HUDEP-2 (cell line): ENCODE data around the gene SLC35F3.

ENCODE experiments used
- DNase-seq, 76 experiments: peaks; one replicate each; lab custom pipeline; 2025; ENCODE audit not compliant: unreplicated experiment in 76 of 76; lab: John Stamatoyannopoulos, UW

The SLC35F3 gene

GRCh38 chr1:234214911-234215892 lies 310.7 kb downstream of the SLC35F3 start:
- no peak for DNase-seq

- no peak for DNase-seq
Measured at GRCh38 chr1:234216116-234216703, 311.7 kb downstream of the SLC35F3 start.

DNA sequence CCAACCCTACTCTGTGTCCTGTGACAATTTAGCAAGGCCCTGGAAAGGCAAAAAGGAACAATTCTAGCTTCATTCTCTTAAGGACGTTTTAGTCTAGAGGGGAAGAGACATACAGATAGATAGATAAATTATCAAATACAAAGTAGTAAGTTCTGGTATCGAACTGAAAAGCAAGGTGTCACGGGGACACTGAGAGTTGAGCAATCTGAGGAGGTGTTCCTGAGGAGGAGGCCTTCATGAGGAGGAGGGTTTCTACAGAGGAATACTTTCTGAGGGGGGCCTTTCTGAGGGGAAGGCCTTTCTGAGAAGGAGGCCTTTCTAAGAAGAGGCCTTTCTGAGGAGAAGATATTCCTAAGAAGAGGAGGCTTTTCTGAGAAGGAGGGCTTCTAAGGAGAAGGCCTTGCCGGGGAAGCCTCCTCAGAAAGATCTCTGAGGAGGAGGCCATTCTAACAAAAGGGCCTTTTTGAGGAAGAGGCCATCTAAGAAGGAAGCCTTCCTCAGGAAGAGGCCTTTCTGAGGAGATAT lies 312.9 kb downstream of the SLC35F3 start:
- no peak for DNase-seq

- DNase-seq: no peak
Measured at GRCh38 chr1:234218078-234218477, 313.6 kb downstream of the SLC35F3 start.

DNA sequence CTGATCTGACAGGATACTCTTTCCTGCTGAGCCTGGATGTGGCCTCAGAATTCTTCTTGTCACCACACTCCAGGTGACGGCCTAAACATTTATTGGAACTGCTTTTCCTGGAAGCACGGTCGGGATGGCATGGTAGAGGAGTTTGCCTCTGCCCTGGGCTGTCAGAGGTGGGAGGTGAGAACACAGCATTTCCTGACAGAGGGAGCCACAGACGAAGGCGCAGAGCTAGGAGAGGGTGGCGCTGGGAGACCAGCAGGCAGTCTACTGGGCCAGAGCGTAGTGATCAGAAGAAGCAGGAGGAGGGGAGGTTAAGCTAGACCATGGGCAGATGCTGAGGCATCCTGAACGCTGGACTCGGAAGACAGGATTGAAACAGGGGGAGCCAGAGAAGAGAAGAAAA lies 315.2 kb downstream of the SLC35F3 start:
- DNase-seq: no peak

- DNase-seq: no peak
Measured at GRCh38 chr1:234221601-234222000, 317.1 kb downstream of the SLC35F3 start.

GRCh38 chr1:234222561-234223280 lies 318.2 kb downstream of the SLC35F3 start:
- no peak for DNase-seq

DNA sequence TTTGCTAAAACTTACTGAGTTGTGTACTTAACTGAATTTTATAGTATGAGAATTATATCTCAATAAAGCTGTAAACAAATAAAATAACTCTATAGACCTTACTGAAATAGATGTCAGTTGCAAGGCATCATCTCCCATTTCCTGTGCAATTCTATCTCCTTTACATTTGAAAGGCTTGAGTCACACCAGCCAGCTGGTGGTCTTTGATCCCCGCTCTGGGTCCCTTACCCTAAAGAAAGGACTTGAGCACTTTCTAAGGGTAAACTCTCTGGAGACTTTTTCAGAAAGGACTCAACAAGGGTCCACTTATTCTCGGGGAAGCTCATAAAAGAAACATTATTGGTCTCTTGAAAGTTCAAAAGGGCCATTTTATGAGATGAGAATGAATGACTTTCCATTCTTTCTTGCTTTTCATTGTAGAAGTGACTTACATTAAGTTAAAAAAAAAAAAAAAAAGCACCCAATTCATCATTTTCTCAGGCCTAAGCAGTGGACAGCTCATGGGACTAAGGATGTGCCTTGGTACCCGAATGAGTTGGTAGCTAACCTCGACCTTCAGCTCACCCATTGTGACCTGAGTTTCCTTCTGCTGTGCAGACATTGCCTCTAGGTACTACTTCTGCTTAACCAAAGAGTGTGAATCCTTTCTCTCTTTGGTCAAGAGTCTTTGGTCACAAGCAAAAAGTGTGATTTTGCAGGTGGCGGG lies 321.8 kb downstream of the SLC35F3 start:
- DNase-seq: no peak

GRCh38 chr1:234226819-234227165 lies 322.3 kb downstream of the SLC35F3 start:
- DNase-seq: no peak

DNA sequence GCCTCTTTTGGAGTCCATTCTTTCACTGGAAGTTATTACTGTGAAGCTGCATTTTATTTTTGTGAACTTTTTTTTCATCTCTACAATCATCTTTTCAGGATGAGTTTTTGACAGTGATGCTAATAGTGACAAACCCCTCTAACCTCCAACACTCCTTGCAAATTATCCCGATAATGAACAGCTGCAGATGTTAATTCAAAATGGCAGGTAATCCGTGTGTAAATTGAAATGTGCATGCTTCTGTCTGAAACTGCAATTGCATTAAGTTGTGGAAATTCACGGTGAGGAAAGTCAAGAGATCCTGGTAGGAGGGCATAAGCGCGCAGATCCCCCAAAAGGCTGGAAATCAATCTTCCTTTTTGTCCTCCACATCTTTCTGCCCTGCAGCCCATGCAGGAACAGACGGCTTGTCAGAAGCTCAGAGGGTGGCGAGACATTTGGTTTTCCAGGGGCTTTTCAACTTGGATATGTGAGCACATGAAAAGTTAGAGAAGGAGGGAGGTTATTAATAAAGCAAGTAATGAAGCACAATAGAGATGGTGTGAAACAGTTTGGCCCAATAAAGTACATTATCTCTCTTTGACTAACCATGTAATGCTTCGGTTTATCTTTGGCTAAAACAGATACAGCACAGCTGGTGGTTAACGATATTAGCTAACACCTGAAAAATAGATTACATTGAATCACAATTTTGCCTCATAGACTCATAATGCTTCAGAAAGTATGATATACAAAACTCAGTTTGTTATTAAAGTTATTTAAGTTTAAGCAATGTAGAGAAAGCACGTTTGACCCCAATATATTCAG lies 325.3 kb downstream of the SLC35F3 start:
- DNase-seq: no peak

- no peak for DNase-seq
Measured at GRCh38 chr1:234230414-234230862, 326.0 kb downstream of the SLC35F3 start.

DNA sequence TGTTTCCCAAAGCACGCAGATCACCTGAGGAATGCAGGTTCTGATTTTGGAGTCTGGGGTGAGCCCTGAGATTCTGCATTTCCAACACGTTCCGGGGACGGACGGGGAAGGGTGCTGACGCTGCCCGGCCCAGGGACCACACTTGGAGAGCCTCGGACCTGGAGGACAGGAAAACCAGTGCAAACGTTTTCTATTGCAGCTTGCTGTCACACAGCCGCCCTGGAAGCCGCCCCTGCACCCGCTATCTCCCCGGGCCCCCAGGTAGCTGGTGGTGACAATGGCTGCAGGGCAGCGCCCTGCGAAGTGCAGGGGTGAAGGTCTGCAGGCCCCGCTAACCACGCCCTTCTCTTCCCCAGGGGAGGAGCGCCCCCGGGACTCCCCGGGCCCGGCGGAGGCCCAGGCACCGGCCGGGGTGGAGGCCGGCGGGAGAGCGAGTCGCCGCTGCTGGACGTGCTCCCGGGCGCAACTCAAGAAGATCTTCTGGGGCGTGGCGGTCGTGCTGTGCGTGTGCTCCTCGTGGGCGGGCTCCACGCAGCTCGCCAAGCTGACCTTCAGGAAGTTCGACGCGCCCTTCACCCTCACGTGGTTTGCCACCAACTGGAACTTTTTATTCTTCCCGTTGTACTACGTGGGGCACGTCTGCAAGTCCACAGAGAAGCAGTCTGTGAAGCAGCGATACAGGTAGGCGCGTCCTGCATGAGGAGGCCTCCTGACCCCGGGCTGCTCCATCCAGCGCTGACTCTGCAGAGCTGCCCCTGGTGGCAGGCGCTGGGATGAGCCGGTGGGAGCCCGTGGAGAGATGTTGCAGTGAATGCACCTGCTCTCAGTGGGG lies 326.8 kb downstream of the SLC35F3 start:
- DNase-seq: no peak

DNA sequence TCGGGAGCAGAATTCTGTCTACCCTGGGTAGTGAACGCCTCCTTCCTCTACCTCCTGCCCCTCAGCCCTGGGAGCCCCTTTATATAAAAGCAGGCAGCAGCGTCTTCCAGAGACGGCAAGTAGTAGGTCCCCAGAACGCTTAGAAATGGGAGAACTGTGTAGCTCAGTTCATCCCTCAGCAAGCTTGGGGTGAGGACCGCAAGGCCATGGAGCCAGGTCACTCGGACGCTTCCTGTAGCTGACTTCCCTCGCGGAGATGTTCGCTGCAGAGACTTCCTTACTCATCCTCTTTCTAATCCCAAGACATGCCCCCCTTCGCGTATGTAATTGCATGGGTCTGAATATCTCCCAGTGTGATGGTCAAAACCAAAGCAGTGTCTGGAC lies 327.4 kb downstream of the SLC35F3 start:
- no peak for DNase-seq

DNA sequence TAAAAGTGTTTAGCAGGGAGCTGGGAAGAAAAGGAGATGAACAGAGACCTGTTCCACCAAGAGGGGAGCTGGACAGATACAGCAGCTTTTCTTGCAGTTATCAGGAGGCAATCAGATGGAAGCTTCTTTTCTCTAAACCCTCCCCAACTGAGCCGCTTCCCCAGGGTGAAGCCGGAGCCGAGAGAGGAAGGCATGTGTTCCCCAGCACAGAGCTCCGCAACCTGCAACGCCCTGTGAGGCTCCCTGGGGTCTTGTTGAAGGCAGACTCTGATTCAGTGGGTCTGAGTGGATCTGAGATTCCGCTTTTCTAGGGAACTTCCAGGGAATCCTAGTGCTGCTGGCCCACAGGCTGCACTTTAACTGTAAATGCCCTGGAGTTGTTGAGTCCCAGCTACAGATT lies 329.7 kb downstream of the SLC35F3 start:
- DNase-seq: no peak

- DNase-seq: no peak
Measured at GRCh38 chr1:234235434-234235881, 331.0 kb downstream of the SLC35F3 start.

DNA sequence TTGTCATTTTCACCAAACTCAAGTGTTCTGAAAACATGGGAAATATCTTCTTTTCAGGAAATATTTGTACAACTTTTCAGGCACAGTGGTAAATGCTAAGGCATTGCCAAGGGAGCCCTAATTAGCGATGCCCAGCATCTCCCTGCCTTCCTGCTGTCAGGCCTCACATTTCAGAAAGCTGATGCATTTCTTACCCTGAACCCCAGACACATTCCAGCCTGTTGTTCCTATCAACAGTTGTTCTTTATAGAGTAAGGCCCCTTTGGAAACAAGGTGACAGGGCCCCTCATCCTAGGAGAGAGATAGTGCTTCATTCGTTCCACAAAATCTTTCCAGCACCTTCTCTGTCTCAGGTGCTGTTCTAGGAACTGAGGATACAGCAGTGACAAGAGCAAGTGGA lies 332.9 kb downstream of the SLC35F3 start:
- no peak for DNase-seq

GRCh38 chr1:234238060-234238459 lies 333.6 kb downstream of the SLC35F3 start:
- DNase-seq: no peak

DNA sequence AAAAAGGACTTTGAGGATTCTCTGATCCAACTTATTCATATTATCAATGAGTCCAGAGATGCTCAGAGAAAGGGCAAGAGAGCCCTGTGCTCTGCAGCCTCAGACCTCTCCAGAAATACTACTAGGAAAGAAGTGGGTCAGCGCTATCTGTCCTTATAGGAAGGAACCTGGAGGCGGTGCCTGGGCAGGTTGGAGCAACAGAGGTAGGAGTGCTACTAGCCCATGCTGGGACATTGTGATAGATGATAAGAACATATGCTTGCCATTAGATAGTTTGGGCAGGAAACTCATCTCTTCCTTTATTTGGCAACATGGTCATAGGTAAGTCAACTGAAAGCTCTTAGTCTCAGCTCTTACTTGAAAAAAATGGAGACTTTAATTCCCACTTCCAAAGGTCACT lies 335.0 kb downstream of the SLC35F3 start:
- no peak for DNase-seq

- DNase-seq: no peak
Measured at GRCh38 chr1:234239936-234240335, 335.5 kb downstream of the SLC35F3 start.
